Thyroid gland (tissue), 4 donors: ENCODE measurements around the gene PNKP.

Experiments used
- CTCF ChIP-seq, 6 experiments: fragments of 200-600 bp in 3 of 6; fragments of 450-650 bp in 3 of 6; sonication (generic) in 3 of 6; IDR thresholded peaks; one replicate each; pipeline ENCODE4 v1.5.1; 2016 to 2019; ENCODE audit warnings: antibody characterized with exemption in 6 of 6, mild to moderate bottlenecking in 2 of 6, inconsistent platforms in 1 of 6, moderate library complexity in 1 of 6
- POLR2A ChIP-seq, 2 donors: fragments of 450-650 bp; IDR thresholded peaks; one replicate each; pipeline ENCODE4 v1.6.1; 2017; ENCODE audit warnings: antibody characterized with exemption in 2 of 2, mild to moderate bottlenecking in 2 of 2, moderate library complexity in 1 of 2

- TF ChIP-seq CTCF (IDR thresholded peaks at IDR 0.05): no peak
- no peak for TF ChIP-seq POLR2A (IDR thresholded peaks at IDR 0.05)
These were observed 33.8 kb downstream of the PNKP start for GRCh38 chr19:49833599-49833998.
